Activated gamma-delta T cell (primary cell): ENCODE data around the gene C12orf76.
"Not testable (repeated sequence)": the region's sequence is repeated elsewhere in the genome, so short reads cannot be mapped to it uniquely, and the experiment has no call there.

Experiments used
- DNase-seq: peaks from one replicate; lab custom pipeline; 2025; lab: John Stamatoyannopoulos, UW

Gene C12orf76

GRCh38 chr12:110023059-110023980, 25.0 kb downstream of the C12orf76 start:
- no peak for DNase-seq

DNA sequence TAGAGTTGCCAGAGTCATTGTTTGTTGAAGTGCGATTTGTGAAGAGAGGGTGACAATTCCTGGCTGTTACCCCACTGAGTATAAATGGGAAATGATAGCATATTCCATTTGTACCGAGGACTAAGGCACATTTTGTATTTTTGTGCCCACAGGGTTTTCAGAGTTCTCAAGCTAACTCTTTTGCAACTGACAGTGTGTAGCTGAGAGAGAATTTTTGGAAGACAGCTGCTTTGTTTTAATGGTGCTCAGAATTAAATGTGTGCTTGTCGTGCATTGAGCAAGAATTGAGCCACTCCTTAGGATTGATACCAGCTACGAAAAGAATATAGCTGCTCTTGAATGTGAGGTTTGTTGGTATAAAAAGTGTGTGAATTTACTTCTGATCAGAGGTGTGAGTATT, 27.4 kb downstream of the C12orf76 start:
- no peak for DNase-seq

GRCh38 chr12:110015132-110015531, 33.2 kb downstream of the C12orf76 start:
- DNase-seq, result no peak

GRCh38 chr12:110012659-110013058, 35.7 kb downstream of the C12orf76 start:
- DNase-seq, result no peak

GRCh38 chr12:110012137-110012536, 36.2 kb downstream of the C12orf76 start:
- DNase-seq, result no peak

GRCh38 chr12:110010853-110011723, 37.2 kb downstream of the C12orf76 start:
- DNase-seq, result no peak

- not testable (repeated sequence) for DNase-seq
Observed at GRCh38 chr12:110008681-110009398, 39.5 kb downstream of the C12orf76 start.

- DNase-seq, result no peak
Observed at GRCh38 chr12:110007881-110008280, 40.4 kb downstream of the C12orf76 start.

- DNase-seq, result no peak
Observed at GRCh38 chr12:110006115-110006514, 42.2 kb downstream of the C12orf76 start.

DNA sequence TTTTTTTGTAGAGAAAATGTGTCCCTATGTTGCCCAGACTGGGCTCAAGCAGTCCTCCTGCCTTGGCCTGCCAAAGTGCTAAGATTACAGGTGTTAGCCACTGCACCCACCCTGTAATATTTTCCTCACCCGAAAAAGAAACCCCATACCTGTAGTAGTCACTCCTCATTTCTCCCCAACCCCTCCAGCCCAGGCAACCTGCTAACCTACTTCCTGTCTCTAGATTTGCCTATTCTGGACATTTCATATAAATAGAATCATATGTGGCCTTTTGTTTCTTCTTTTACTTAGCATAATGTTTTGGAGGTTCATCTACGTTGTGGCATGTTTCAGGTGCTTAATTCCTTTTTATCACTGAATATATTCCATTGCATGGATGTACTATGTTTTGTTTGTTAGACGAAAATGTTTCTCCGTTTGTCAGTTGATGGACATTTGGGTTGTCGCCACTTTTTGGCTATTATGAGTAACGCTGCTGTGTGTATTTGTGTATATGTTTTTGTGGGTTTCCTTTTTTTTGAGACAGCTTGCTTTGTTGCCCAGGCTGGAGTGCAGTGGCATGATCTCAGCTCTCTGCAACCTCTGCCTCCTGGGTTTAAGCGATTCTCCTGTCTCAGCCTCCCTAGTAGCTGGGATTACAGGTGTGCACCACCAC, 42.9 kb downstream of the C12orf76 start:
- no peak for DNase-seq

- DNase-seq, result no peak
Observed at GRCh38 chr12:110004598-110004997, 43.7 kb downstream of the C12orf76 start.

GRCh38 chr12:110002676-110003515, 45.4 kb downstream of the C12orf76 start:
- DNase-seq, result no peak

- no peak for DNase-seq
Observed at GRCh38 chr12:110001596-110001995, 46.7 kb downstream of the C12orf76 start.

- no peak for DNase-seq
Observed at GRCh38 chr12:109999983-110000505, 48.3 kb downstream of the C12orf76 start.

DNA sequence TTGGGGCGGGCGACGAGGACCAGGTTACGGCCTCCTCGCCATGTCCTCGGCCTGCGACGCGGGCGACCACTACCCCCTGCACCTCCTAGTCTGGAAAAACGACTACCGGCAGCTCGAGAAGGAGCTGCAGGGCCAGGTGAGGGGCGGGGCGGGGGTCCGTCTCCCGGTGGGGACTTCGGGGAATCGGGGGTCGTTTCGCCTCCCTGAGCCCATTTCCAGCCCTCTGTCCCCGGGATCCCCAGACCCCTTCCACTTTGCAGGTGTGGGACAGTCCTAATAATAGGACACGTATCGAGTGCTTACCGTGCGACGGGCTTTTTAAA, 48.7 kb downstream of the C12orf76 start:
- DNase-seq, result no peak

DNA sequence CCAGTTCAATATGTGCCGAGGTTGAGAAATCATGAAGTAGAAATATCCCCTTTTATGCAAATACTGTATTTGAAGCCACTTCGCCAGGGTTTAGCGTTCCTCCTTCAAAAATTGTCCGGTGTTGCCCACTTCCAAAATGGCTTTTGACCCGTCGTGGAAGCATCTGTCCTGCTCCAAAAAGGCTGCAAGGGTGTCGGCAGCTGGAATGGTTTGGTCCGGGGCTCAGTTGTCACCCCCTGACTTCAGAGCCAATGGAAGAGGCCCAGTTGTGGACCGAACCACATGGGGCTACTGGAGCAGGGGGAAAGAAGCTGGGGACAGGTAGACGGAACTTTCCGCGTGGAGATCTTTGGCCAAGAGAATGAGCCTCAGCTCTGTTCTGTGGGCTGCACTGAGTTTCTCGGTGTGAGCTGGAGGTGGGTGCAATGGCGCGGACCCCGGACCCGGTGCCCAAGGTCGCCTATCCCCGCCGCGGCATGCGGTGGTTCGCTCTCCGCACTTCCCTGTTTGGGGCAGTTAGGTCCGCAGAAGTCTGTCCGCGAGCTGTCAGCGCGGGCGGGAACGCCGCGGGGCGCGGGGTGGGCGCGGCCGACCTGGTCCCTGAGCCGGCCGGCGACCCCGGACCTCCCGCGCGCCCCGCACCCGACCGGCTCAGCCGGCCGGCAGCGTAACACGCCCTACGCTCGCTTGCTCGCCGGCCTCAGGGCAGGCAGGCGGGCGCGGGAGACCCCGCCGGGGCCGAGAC, 49.2 kb downstream of the C12orf76 start, which contains the start of gene ANKRD13A:
Gene ANKRD13A, plus strand, starts transcription at position 527 of the 745 bp plus-strand sequence. CDS start 259 bp downstream, outside the sequence.
- peak; percentile 56 for DNase-seq

DNA sequence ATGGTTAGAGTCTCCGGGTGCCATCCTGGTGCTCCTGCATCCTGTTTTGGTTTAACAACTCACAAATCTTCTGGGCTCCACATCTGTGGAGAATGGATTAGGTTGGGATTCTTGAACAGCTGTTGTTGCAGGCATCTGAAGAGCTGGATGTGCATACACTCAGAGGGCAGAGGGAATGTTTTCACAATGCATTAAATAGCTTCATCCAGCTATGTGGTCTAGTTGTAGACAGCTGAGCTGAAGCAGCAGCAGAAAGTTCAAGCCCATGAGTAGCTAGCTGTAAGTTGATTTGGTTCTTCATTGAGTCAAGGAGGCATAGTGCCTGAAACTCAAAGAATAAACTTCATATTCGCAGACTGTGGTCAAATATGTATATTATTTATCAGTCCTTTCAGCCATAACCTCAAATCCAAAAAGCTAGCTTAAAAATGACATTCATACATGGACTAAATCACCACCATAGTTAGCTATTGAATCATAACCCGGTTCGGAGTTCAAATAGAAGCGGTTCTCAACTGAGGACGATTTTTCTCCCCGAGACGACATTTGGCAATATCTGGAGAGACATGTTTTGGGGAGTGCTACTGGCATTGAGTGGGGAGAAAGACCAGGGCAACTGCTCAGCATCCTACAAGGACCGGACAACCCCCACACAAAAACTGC, 50.0 kb downstream of the C12orf76 start:
- no peak for DNase-seq

DNA sequence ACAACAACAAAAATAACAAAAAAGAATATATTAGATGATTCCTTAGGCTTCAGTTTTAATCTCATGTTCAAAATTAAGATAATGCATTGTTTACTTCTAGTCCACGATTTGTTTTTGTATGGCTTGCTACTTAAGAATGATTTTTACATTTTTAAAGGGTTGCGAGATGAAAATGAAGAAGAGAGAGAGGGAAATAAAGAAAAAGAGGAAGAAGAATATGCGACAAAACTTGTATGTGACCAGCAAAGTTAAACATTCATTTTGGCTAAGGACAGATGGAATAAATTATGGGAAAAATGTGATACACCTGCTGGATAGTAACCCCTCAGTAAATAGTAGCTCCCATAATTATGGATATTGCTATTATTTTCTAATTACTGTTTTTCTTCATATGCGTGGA, 50.9 kb downstream of the C12orf76 start:
- no peak for DNase-seq

- no peak for DNase-seq
Observed at GRCh38 chr12:109996483-109996853, 51.9 kb downstream of the C12orf76 start.
